Measurements from ENCODE around the gene UGT1A4. TPM values are rescaled to one million over a fixed set of nuclear protein-coding genes. Genes with fewer than 3 reads are reported as not detected.
A peak's percentile ranks its signal among the peaks of the same experiment; 100 is the strongest.

Gene UGT1A4
- total RNA-seq, 1 experiment from 2014 or later: 6.1 TPM

- Mint-ChIP-seq H3K36me3 (ENCODE audit: insufficient read depth, unreplicated experiment) (peaks cover 62% of the 10 kb centered on the region), H3K9me3 (ENCODE audit: low read depth, unreplicated experiment) (no peaks in the 10 kb centered on the region), H3K4me3 (ENCODE audit: low read depth, unreplicated experiment) (peak overlapping the region; percentile 81), H3K27ac (ENCODE audit: unreplicated experiment) (peak overlapping the region; percentile 65), H3K27me3 (ENCODE audit: unreplicated experiment) (no peaks in the 10 kb centered on the region), H3K4me1 (ENCODE audit: low read depth, unreplicated experiment) (peaks cover 83% of the 10 kb centered on the region)
- intact Hi-C loops (cut with micrococcal nuclease; ENCODE audit: unreplicated experiment): loop anchor here (2.0 to 5.0 kb wide), 4 partner anchors 55 to 204 kb away; partner anchors contain the start of genes UGT1A1, UGT1A10 and USP40
- CTCF ChIA-PET: interaction anchor here (0.5 to 1.6 kb wide), 6 partner anchors 8 to 1085 kb away, joined by 3 to 7 read pairs (median 4); partner anchors contain the start of gene USP40
- TSS peak; percentile 56 for BruUV-seq (replicated peaks)
- peak; percentile 86 for DNase-seq
- TF ChIP-seq, protein P1, sequence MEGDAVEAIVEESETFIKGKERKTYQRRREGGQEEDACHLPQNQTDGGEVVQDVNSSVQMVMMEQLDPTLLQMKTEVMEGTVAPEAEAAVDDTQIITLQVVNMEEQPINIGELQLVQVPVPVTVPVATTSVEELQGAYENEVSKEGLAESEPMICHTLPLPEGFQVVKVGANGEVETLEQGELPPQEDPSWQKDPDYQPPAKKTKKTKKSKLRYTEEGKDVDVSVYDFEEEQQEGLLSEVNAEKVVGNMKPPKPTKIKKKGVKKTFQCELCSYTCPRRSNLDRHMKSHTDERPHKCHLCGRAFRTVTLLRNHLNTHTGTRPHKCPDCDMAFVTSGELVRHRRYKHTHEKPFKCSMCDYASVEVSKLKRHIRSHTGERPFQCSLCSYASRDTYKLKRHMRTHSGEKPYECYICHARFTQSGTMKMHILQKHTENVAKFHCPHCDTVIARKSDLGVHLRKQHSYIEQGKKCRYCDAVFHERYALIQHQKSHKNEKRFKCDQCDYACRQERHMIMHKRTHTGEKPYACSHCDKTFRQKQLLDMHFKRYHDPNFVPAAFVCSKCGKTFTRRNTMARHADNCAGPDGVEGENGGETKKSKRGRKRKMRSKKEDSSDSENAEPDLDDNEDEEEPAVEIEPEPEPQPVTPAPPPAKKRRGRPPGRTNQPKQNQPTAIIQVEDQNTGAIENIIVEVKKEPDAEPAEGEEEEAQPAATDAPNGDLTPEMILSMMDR (IDR thresholded peaks at IDR 0.05; ENCODE audit: unreplicated experiment): no peak
Observed at GRCh38 chr2:233691443-233692433, 26.8 kb upstream of the UGT1A4 start.

GRCh38 chr2:233692648-233693047 lies 25.9 kb upstream of the UGT1A4 start, which contains the start of gene UGT1A6:
TSS of gene UGT1A6 (plus strand) at chr2:233692890. CDS start at chr2:233693005, 115 bp downstream.
- peak; percentile 21 for DNase-seq

DNA sequence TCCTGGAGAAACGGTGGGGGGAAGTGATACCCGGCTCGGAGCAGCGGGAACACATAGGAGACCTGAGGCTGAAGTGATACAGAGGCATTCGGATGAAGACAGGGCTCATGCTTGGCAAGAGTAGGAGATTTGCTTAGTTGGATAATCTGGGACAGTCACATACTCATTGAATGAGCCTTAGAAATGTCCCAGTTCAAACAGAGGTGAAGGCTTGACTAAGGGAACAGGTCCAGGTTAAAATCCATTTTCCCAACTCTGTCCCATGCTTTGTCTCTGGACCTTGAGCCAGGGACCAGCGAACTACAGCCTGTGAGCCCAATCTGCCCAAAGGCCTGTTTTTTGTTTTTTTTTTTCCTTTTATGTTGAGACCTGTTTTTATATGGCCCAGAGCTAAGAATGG lies 24.6 kb upstream of the UGT1A4 start:
- CTCF ChIA-PET: no interaction called here
- TF ChIP-seq, protein P1 (IDR thresholded peaks at IDR 0.05; ENCODE audit: unreplicated experiment): no peak
- BruUV-seq (replicated peaks): no TSS peak
- H3K9me3 Mint-ChIP-seq (ENCODE audit: low read depth, unreplicated experiment): no peaks in the 10 kb centered on the region
- intact Hi-C loops (cut with micrococcal nuclease; ENCODE audit: unreplicated experiment): loop anchor here (5.0 kb wide), 3 partner anchors 68 to 207 kb away; partner anchors contain the start of genes UGT1A1 and USP40
- peaks cover 77% of the 10 kb centered on the region for H3K36me3 Mint-ChIP-seq (ENCODE audit: insufficient read depth, unreplicated experiment)
- no peaks in the 10 kb centered on the region for H3K27me3 Mint-ChIP-seq (ENCODE audit: unreplicated experiment)
- peak; percentile 26 for DNase-seq
- peaks cover 80% of the 10 kb centered on the region for H3K4me1 Mint-ChIP-seq (ENCODE audit: low read depth, unreplicated experiment)
- peak overlapping the region; percentile 65 for H3K27ac Mint-ChIP-seq (ENCODE audit: unreplicated experiment)
- peak overlapping the region; percentile 81 for H3K4me3 Mint-ChIP-seq (ENCODE audit: low read depth, unreplicated experiment)

More at GRCh38 chr2:233692648-233693047, 25.9 kb upstream of the UGT1A4 start, which contains the start of gene UGT1A6:
- no peaks in the 10 kb centered on the region for H3K27me3 Mint-ChIP-seq (ENCODE audit: unreplicated experiment)
- no TSS peak for BruUV-seq (replicated peaks)
- H3K27ac Mint-ChIP-seq (ENCODE audit: unreplicated experiment): peak within 1 kb of the TSS; percentile 65
- H3K4me1 Mint-ChIP-seq (ENCODE audit: low read depth, unreplicated experiment): peaks cover 87% of the 10 kb centered on the region
- H3K9me3 Mint-ChIP-seq (ENCODE audit: low read depth, unreplicated experiment): no peaks in the 10 kb centered on the region
- CTCF ChIA-PET: interaction anchor here (1.6 kb wide), 1 partner anchor 13 kb away, joined by 7 read pairs; no protein-coding TSS in a partner anchor
- H3K4me3 Mint-ChIP-seq (ENCODE audit: low read depth, unreplicated experiment): peak within 1 kb of the TSS; percentile 81
- intact Hi-C loops (cut with micrococcal nuclease; ENCODE audit: unreplicated experiment): loop anchor here (5.0 kb wide), 3 partner anchors 70 to 205 kb away; partner anchors contain the start of genes UGT1A1 and USP40
- TF ChIP-seq, protein P1 (IDR thresholded peaks at IDR 0.05; ENCODE audit: unreplicated experiment): no peak
- peaks cover 71% of the 10 kb centered on the region for H3K36me3 Mint-ChIP-seq (ENCODE audit: insufficient read depth, unreplicated experiment)

- H3K27me3 Mint-ChIP-seq (ENCODE audit: unreplicated experiment): no peaks in the 10 kb centered on the region
- intact Hi-C loops (cut with micrococcal nuclease; ENCODE audit: unreplicated experiment): no loop called here
- peak; percentile 21 for DNase-seq
- BruUV-seq (replicated peaks): no TSS peak
- H3K4me3 Mint-ChIP-seq (ENCODE audit: low read depth, unreplicated experiment): peak overlapping the region; percentile 65
- peak overlapping the region; percentile 65 for H3K27ac Mint-ChIP-seq (ENCODE audit: unreplicated experiment)
- TF ChIP-seq, protein P1 (IDR thresholded peaks at IDR 0.05; ENCODE audit: unreplicated experiment): no peak
- CTCF ChIA-PET: no interaction called here
- peaks cover 59% of the 10 kb centered on the region for H3K36me3 Mint-ChIP-seq (ENCODE audit: insufficient read depth, unreplicated experiment)
- no peaks in the 10 kb centered on the region for H3K9me3 Mint-ChIP-seq (ENCODE audit: low read depth, unreplicated experiment)
- H3K4me1 Mint-ChIP-seq (ENCODE audit: low read depth, unreplicated experiment): peaks cover 89% of the 10 kb centered on the region
Observed at GRCh38 chr2:233698740-233699139, 19.8 kb upstream of the UGT1A4 start.

All from Calu3 (cell line).